Measurements from ENCODE around the gene DDX54. TPM values are rescaled to one million over a fixed set of nuclear protein-coding genes. Genes with fewer than 3 reads are reported as not detected.
"Not testable (repeated sequence)": the region's sequence is repeated elsewhere in the genome, so short reads cannot be mapped to it uniquely, and the experiment has no call there.

The DDX54 gene
- total RNA-seq, 1 donor, result 57.4 TPM

GRCh38 chr12:113128802-113129663 lies 56.2 kb downstream of the DDX54 start:
- DNase-seq (ENCODE audit: low read depth in 2 of 3, low spot score in 2 of 3), result peak in 1 of 3 donors; percentile 40

- DNase-seq (ENCODE audit: low read depth in 2 of 3, low spot score in 2 of 3), result no peak
Observed at GRCh38 chr12:113127791-113128199, 57.5 kb downstream of the DDX54 start.

DNA sequence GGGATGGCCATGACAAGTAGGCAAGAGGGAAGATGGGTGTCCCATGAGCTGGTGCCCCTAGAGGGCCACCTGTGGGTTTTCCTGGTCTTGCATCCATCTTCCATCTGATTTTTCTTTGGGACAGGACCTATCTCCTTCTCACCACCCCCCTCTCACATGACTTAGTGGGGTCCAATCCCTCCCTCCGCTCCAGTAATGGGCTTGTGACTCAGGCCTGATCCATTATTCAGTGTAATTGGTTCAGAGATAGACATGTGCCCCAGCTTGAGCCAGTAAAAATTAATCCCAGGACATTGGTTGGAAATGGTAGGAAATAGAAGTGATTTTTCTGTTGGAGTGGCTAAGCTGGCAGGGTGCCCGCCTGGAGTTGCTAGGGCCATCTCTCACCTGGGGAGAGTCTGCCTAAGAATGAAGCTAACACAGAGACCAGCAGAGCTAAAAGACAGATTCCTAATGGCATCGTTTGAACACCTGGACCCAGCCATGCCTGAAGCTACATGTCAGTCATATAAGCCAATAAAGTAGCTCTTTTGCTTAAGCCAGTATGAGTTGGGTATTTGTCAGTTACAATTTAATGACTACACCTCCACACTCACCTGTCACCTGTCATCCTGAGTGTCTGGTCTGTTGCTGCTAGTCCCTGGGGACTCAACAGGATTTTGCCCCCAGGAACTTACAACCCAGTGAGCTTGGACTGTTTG lies 64.5 kb downstream of the DDX54 start:
- no peak for DNase-seq (ENCODE audit: low read depth in 2 of 3, low spot score in 2 of 3)

DNA sequence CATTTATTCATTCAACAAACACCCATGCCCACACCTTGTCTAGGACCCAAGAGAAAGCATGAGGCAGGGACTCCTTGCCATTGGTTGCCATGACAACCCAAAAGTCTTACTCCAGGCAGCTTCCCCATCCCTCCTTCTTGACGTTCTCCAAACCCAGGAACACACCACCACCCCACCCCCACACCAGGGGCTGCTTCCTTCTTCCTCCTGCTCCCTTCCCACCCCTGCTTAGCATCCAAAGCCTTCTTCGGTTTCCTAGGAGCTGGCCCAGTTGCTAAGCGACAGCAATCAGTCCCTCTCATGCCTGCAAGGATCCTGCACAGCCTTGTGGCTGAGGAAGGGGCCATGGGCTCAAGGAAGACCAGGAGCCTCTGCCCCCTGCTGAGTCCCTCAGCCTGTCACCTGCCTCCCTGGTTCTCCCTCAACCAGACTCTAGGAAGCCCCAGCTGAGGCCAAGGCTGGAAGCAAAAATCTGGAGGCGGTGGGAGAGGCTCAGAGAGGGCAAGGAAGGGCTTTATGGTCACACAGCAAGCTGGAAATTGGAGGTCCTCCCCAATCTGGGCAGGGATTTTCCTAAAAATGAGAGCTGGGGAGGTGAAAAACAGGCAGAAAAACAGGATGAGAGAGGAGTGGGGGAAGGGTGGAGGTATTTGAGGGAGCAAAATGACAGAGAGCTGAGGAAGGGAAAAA lies 65.2 kb downstream of the DDX54 start:
- no peak for DNase-seq (ENCODE audit: low read depth in 2 of 3, low spot score in 2 of 3)

- no peak for DNase-seq (ENCODE audit: low read depth in 2 of 3, low spot score in 2 of 3)
Observed at GRCh38 chr12:113118142-113118541, 67.1 kb downstream of the DDX54 start.

DNA sequence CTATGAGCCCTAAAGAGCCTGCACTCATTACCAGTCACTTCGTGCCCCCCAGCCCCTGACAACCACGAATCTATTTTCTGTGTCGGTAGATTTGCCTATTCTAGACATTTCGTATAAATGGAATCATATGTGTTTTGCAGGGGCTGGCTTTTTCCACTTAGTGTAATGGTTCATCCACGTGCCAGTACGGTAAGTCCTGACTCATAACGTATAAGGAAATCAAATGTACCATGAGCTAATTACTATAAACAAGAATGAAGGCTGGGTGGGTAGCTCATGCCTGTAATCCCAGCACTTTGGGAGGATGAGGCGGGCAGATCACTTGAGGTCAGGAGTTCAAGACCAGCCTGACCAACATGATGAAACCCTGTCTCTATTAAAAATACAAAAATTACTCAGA lies 67.6 kb downstream of the DDX54 start:
- DNase-seq (ENCODE audit: low read depth in 2 of 3, low spot score in 2 of 3), result not testable (repeated sequence)

DNA sequence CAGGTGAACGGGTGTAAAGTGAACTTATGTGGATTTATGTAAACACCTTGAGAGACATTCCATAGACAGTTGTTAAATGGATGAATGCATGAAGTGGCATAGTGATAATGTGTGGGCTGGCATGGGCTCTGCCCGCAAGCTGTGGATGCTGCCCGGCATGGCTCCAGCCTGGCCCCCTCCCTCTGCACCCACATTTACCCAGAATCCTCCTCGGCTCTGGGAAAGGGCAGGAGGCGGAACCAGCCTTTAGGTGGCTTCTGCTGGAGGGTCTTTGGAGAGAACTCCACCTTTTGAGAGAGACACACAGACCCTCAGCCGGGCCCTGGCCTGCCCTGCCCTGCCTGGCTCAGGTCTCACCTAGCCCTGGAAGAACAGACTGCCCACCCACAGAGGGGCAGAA lies 68.4 kb downstream of the DDX54 start:
- no peak for DNase-seq (ENCODE audit: low read depth in 2 of 3, low spot score in 2 of 3)

GRCh38 chr12:113115455-113116126 lies 69.7 kb downstream of the DDX54 start:
- DNase-seq (ENCODE audit: low read depth in 2 of 3, low spot score in 2 of 3), result no peak

GRCh38 chr12:113114447-113115178 lies 70.7 kb downstream of the DDX54 start:
- DNase-seq (ENCODE audit: low read depth in 2 of 3, low spot score in 2 of 3), result no peak

DNA sequence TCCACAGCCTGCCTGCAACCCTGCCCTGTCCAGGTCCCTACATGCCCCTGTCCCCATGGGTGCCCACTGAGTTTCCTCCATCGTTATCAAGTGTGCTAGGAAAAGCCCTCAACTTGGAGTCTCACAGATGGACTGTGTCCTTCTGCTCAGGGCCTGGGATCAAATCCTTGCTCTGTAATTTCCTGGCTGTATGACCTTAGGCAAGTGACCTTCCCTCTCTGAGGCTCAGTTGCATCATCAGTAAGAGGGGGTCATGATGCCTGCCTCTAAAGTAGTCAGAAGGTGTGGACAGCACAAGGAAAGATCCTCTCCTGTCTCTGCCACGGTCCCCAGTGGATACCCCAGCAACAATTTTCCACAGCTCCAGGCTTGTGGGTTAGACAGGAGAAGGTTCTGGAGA lies 71.9 kb downstream of the DDX54 start:
- no peak for DNase-seq (ENCODE audit: low read depth in 2 of 3, low spot score in 2 of 3)

GRCh38 chr12:113112043-113112899 lies 73.0 kb downstream of the DDX54 start:
- DNase-seq (ENCODE audit: low read depth in 2 of 3, low spot score in 2 of 3), result no peak

DNA sequence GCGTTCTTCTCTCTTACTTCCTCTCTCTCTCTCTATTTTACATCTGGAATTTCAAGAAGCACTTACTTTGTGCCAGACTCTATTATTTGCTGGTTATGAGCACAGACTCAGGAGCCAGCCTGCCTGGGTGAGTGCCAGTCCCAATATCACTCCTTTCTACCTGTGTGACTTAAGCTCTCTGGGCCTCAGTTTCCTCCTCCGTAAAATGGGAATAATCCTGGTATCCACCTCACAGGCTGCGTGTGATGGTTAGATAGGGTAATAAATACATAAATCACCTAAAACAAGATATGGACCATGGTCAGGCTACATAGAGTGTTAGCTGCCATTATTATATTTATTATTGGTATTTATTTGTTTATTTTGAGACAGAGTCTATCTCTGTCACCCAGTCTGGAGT lies 74.0 kb downstream of the DDX54 start:
- DNase-seq (ENCODE audit: low read depth in 2 of 3, low spot score in 2 of 3), result no peak

DNA sequence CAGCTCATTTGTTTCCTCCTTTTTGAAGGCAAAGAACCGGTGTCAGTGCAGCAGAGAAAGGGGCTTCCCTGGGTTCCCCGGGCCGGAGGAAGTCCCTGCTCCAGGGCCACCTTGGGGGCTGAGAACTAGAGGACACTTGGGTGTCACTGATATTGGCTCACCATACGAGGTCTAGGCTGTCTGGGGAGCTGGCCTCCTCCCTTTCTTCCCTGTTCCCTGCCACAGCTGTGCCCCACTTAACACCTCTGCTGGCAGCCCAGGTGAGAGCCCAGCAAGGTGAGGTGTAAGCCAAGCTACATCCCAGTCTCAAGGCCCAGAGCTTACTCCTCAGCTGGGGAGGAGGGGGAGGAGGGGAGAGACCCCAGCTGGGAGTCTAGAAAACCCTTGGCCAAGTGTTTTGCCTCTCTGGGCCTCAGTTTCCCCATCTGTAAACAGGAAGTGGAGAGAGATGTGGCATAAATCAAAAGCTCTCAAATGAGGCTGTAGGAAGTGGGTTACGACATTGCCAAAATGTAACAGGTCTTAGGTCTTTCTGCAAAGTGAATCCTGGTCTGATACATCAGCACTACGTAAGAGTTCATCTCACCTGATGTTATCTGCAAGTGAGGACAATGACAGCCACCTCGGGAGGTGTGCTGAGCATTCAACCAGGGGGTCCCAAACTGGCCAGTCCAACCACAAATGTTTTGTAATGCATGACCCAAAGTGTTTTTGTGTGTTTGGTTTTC lies 75.2 kb downstream of the DDX54 start:
- DNase-seq (ENCODE audit: low read depth in 2 of 3, low spot score in 2 of 3), result no peak

DNA sequence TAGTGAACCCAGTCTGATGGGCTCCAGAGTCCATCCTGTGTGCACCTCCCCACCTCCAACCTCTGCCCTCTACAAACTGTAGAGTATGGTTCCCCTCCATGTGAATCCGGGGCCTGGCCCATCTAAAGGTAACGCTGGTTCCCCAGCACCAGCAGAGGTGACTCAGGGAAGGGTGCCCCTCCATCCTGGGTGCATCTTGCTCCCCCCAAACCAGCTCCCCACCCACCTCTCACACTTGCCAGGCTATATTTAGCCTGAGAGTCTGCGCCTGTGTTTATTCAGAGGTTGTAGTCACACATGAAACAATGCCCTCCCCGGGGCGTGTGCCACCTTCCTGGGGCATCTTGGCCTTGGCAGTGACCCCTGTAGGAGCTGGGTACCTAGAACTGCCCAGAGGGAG lies 75.9 kb downstream of the DDX54 start:
- DNase-seq (ENCODE audit: low read depth in 2 of 3, low spot score in 2 of 3), result no peak

DNA sequence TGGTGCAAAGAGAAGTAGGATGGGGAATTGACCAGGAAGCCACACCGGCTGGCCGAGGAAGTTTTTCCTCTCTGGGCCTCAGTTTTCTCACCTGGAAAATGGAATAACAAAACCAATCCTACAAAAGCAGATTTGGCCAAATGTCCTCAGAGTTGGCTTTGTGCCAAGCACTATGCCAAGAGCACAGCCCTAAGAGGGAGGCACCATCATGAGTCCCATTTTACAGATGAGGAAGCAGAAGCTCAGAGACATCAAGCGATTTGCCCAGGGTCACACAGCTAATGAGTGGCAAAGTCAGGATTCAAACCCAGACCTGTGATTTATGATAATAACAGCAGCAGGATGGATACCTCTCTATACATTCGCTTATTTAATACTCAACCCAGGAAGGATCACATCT lies 77.0 kb downstream of the DDX54 start:
- no peak for DNase-seq (ENCODE audit: low read depth in 2 of 3, low spot score in 2 of 3)

Data from hematopoietic multipotent progenitor cell (in vitro differentiated cells).